Adrenal gland (tissue), 5 donors: ENCODE data around the gene SNX5.

Source experiments
- POLR2A ChIP-seq, 2 donors: fragments of 450-650 bp; IDR thresholded peaks; one replicate each; pipeline ENCODE4 v1.6.1; 2017; ENCODE audit warnings: antibody characterized with exemption in 2 of 2, mild to moderate bottlenecking in 2 of 2, moderate library complexity in 1 of 2
- TF ChIP-seq, protein P1 (sequence below), 6 experiments: fragments of 450-650 bp in 4 of 6; fragments of 200-600 bp in 2 of 6; sonication (generic) in 1 of 6; IDR thresholded peaks; 1 replicate in 5 of 6; 2 replicates in 1 of 6; pipeline versions ENCODE4 v1.5.1 to v1.8.0; 2016 to 2021; ENCODE audit warnings: antibody characterized with exemption in 6 of 6, mild to moderate bottlenecking in 2 of 6, moderate library complexity in 1 of 6
- donor health status: DM: no; HTN: no; CAD: no.

DNA sequence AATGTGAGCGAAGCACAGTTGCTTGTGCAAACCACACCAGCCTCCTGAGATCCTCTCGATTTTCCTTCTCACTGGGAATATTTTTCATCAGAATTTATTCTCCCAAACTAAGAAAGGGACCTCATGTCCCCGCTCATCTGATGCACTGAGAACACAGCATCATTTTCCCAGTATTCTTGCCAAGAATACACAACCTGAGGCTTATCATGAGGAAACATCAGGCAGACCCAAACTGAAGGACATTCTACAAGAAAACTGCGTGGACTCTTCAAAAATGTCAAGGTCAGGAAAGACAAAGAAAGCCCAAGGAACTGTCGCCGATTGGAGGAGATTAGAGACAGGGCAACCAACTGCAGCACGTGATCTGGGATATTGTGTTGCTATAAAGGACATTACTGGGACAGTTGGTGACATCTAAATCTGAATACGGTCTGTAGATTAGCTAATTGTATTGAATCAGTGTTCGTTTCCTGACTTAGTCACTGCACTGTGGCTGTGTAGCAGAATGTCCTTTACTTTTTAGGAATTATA lies 72.3 kb downstream of the SNX5 start:
- peak in 1 of 2 donors; percentile 31 for TF ChIP-seq POLR2A (IDR thresholded peaks at IDR 0.05)
- TF ChIP-seq, protein P1, sequence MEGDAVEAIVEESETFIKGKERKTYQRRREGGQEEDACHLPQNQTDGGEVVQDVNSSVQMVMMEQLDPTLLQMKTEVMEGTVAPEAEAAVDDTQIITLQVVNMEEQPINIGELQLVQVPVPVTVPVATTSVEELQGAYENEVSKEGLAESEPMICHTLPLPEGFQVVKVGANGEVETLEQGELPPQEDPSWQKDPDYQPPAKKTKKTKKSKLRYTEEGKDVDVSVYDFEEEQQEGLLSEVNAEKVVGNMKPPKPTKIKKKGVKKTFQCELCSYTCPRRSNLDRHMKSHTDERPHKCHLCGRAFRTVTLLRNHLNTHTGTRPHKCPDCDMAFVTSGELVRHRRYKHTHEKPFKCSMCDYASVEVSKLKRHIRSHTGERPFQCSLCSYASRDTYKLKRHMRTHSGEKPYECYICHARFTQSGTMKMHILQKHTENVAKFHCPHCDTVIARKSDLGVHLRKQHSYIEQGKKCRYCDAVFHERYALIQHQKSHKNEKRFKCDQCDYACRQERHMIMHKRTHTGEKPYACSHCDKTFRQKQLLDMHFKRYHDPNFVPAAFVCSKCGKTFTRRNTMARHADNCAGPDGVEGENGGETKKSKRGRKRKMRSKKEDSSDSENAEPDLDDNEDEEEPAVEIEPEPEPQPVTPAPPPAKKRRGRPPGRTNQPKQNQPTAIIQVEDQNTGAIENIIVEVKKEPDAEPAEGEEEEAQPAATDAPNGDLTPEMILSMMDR (IDR thresholded peaks at IDR 0.05), result no peak
